Stimulated activated CD4-positive, alpha-beta T cell treated with anti-CD3 and anti-CD28 coated beads, Interleukin-12 subunit alpha, Interleukin-12 subunit beta, amount 100 ng/mL, for 24 hours (primary cell): Measurements from ENCODE around the gene TFEC.

ENCODE experiments used
- DNase-seq, 2 experiments: peaks; one replicate each; pipeline ENCODE4 v3.0.0-alpha.2; 2020; ENCODE audit warnings: low read depth in 2 of 2

Gene TFEC

DNA sequence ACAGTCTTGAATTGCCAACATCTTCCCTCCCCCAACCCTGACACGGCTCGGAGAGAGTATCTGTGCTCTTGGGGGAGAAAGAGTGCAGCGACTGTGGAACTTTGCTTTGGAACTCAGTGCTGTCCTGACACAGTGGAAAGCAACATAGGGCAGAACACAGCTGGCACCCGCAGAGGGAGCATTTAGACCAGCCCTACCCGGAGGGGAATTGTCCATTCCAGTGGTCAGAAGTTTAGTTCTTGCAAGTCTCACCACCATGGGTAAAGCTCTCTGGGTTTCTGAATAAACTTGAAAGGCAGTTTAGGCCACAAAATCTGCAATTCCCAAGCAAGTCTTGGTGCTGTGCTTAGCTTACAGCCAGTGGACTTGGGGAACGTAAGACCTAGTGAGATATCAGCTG is 34.9 kb downstream of the TFEC start:
- no peak for DNase-seq

- no peak for DNase-seq
Observed at GRCh38 chr7:115988401-115988800, 42.2 kb downstream of the TFEC start.

DNA sequence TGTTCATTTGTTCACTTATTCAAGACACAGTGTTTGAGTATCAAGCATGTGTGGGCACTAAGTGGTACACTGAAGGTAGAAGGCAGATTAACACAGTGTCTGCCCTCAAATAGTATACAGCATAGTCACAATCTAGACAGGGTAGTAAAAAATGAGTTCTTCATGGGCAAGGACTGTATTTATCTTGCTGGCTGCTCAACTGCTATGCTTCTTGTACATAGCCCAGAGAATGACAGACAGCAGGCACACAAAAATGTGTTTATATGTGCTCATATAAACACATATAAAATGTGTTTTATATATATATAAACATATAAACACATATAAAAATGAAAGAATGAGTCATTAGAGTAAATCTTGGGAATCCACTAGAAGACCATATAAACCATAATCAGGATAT is 43.1 kb downstream of the TFEC start:
- DNase-seq = no peak

DNA sequence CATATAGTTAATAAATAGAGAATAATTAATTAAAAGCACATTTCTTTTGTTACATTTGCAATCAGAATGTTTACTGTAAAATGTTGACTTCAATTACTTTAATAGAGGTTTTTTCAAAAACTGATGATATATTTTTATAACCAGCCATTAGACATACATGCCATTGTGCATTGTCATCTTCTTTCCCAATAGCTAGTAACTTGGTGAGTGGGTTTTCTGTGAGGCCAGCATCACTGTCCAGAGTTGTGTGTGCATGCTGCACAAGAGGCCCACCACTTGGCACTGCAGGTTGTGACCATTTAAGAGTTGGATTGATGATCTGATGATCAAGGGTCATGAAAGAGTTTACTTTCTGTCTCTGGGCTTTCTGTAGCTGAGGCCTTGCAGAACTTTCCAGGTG is 46.5 kb downstream of the TFEC start:
- no peak for DNase-seq

DNA sequence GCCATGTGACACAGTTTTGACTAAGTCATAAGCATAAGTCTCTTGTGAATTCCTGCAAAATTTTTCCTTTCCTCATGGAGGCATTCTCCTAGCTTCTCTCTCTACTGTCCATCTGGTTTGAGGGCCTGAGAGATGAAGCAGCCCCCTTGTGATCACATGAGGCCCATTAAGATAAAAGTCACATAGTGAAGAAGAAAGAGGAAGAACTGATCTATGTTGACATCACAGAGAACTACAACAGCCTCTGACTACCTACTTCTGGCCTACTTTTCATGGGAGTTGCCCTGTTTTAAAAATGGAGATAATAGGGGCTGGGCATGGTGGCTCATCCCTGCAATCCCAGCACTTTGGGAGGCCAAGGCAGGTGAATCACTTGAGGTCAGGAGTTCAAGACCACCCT is 50.4 kb downstream of the TFEC start:
- DNase-seq = no peak

GRCh38 chr7:115976651-115977050 is 53.9 kb downstream of the TFEC start:
- DNase-seq = no peak

GRCh38 chr7:115975766-115976165 is 54.8 kb downstream of the TFEC start:
- DNase-seq = no peak

DNA sequence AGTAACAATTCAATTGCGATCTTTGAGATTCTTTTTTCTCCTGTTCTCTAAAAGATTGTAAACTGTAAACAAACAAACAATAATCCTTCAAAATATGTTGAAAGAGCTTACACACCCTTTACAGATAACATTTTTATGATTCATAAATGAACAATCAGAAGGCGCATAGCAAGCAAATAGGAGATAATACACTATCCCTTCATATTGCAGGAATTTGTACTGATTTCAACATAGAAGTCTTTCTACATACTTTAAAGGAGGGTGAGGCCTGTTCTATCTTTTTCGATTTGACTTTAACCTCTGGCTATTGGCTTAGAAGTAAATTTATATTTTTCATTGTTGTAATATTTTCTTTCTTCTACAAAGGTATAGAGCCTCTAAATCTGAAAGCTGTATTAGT is 57.2 kb downstream of the TFEC start:
- no peak for DNase-seq

GRCh38 chr7:115971506-115971905 is 59.1 kb downstream of the TFEC start:
- no peak for DNase-seq

- no peak for DNase-seq
Observed at GRCh38 chr7:115968596-115968995, 62.0 kb downstream of the TFEC start.

- DNase-seq = no peak
Observed at GRCh38 chr7:115968171-115968570, 62.4 kb downstream of the TFEC start.

DNA sequence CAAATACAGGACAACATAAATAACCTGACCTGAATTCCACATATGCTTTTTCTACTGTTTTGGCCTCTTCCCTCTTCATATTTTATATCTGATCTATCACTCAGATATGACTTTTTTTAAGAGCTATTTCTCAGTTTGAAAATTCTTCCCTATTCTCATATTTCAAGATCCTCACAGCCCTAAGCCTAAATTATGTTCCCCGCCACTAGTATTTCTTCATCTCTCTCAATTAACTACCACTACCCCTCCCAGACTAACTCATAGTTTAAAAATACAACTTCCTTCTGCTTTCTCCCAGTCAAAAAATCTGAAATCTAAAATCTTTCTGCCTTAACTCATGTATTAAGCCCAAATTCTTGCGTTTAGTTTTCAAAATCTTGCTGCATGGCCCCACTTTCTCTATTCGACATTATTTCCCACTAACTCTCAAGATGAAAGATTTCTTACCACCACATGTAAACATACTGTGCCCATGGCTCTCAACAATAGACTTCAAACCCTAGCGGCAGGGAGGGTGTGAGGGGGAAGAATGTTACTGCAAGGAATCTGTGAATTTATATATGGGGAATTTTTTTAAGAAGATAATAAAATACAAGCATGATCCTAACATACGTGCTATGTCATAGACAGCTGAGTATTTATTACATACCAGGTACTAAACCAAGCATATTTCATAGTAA is 64.6 kb downstream of the TFEC start:
- DNase-seq = no peak

GRCh38 chr7:115965236-115965635 is 65.3 kb downstream of the TFEC start:
- no peak for DNase-seq

GRCh38 chr7:115964799-115965198 is 65.8 kb downstream of the TFEC start:
- DNase-seq = no peak

DNA sequence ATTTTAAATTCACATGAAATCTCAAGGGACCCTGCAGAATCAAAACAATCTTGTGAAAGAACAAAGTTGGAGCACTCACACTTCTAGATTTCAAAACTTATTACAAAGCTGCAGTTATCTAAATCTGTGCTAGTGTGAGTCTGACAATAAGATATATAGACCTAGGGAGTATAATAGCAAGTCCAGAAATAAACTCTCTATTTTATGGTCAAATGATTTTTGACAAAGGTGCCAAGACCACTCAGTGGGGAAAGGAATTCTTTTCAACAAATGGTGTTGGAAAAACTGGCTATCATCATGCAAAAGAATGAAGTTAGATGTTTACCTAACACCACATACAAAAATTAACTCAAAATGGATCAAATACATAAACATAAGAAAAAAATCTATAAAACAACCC is 68.2 kb downstream of the TFEC start:
- no peak for DNase-seq

GRCh38 chr7:115953592-115954255 is 76.8 kb downstream of the TFEC start:
- no peak for DNase-seq

DNA sequence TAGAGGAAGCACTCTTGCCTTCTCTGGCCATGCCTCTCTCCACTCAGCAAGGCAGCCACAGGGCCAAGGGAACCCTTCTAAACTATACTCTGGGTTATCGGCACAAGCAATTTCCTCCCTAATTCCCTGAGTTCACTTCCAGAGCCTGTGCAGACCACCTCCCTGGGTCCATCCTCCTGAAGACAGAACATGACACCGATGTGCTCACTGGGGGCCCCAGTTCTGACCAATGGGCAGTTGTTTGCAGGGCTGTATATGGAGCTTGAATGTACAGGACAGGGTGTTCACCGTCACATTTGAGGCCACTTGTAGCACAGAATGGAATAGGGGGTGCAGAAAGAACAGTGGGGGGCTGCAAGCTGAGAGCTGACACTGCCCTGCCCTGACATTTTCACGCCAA is 77.7 kb downstream of the TFEC start:
- no peak for DNase-seq

- DNase-seq = no peak
Observed at GRCh38 chr7:115951547-115951946, 79.0 kb downstream of the TFEC start.

- DNase-seq = no peak
Observed at GRCh38 chr7:115941703-115942268, 88.8 kb downstream of the TFEC start.

DNA sequence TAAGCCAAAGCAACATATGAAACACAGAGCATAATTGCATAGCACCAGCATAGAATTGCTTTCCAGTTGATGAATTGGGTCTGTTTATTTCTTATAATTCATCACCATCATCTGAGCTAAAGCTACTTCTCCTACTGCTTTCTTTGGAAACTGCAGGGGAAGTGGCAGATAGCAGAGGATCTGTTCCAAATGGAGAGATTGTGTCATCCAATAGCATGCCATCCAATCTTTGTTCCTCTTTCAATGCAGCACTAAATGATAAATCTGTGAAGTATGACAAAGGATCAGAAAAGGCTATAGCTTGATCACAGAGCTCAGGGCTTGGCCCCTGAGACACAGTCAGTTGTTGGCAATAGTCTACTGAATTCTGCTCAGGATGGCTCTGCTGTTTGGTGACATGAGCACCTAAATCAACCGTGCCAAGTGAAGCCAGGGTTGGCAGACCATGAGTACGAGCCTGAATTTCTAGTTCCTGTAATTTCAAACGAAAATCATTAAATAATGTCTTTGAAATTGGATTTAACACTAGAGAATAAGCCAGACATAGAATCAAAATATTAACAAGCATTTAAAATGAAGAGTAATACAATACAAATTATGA is 90.0 kb downstream of the TFEC start:
- no peak for DNase-seq

GRCh38 chr7:115937960-115938359 is 92.6 kb downstream of the TFEC start:
- no peak for DNase-seq

GRCh38 chr7:115933471-115933870 is 97.1 kb downstream of the TFEC start:
- no peak for DNase-seq

DNA sequence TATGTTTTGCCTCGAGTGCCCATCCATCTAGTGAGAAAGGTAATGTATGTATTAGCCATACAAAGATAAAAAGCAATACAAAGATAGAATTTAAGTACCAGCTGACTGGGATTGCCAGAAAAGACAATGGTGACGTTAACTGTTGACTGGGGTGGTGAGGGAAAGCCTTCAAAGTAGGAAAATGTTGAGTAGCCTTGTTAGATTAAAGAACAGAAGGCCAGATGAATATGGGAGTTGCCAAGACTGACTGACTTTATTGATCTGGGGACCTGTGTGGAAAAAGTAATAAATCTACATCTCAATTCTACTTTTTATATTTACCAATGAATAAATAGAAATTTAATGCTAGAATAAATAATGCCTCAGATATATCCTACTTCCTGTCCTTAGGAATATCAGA is 97.7 kb downstream of the TFEC start:
- no peak for DNase-seq
